ENCODE measurements around the gene CYFIP2. TPM values are rescaled to one million over a fixed set of nuclear protein-coding genes. Genes with fewer than 3 reads are reported as not detected.

The CYFIP2 gene
- total and polyA plus RNA-seq, 2 of the 13 experiments (the other 11 are each of a cell fraction or from before 2014, with no cell fraction given), result 22.6 to 30.3 TPM

DNA sequence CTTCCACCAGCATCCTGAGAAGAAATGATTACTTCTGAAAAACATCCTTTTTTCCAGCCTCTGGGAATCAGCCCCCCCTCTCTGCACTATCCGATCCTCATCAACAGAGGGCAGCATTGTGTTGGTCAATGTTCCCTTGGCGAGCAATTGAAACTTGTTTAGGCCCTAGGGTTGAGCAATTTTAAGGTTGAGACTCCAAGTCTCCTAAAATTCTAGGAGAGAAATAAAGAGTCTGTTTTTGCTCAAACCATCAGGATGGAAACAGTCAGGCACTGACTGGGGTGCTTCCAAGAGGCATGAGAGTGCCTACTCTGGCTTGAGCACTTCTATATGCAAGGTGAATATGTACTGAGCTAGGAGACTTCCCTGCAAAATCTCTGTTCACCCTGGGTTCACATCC is 12.4 kb upstream of the CYFIP2 start (continued):
- TF ChIP-seq, protein P1, sequence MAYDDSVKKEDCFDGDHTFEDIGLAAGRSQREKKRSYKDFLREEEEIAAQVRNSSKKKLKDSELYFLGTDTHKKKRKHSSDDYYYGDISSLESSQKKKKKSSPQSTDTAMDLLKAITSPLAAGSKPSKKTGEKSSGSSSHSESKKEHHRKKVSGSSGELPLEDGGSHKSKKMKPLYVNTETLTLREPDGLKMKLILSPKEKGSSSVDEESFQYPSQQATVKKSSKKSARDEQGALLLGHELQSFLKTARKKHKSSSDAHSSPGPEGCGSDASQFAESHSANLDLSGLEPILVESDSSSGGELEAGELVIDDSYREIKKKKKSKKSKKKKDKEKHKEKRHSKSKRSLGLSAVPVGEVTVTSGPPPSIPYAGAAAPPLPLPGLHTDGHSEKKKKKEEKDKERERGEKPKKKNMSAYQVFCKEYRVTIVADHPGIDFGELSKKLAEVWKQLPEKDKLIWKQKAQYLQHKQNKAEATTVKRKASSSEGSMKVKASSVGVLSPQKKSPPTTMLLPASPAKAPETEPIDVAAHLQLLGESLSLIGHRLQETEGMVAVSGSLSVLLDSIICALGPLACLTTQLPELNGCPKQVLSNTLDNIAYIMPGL (CRISPR knock-in tag; IDR thresholded peaks at IDR 0.05; ENCODE audit: borderline replicate concordance in 1 of 2, low read depth in 1 of 2), result 0 out of 4 replicates have a peak, but pooled peaks of 1 of the 2 experiments have one; percentile 24
- TF ChIP-seq ZNF614 (CRISPR knock-in tag; IDR thresholded peaks at IDR 0.05; ENCODE audit: borderline replicate concordance), result 0 out of 2 replicates have a peak, but pooled peaks have one; percentile 41
- 0 out of 2 replicates have a peak, but pooled peaks have one; percentile 28 for TF ChIP-seq YEATS2 (CRISPR knock-in tag; IDR thresholded peaks at IDR 0.05; ENCODE audit: borderline replicate concordance)
- TF ChIP-seq, protein P2, sequence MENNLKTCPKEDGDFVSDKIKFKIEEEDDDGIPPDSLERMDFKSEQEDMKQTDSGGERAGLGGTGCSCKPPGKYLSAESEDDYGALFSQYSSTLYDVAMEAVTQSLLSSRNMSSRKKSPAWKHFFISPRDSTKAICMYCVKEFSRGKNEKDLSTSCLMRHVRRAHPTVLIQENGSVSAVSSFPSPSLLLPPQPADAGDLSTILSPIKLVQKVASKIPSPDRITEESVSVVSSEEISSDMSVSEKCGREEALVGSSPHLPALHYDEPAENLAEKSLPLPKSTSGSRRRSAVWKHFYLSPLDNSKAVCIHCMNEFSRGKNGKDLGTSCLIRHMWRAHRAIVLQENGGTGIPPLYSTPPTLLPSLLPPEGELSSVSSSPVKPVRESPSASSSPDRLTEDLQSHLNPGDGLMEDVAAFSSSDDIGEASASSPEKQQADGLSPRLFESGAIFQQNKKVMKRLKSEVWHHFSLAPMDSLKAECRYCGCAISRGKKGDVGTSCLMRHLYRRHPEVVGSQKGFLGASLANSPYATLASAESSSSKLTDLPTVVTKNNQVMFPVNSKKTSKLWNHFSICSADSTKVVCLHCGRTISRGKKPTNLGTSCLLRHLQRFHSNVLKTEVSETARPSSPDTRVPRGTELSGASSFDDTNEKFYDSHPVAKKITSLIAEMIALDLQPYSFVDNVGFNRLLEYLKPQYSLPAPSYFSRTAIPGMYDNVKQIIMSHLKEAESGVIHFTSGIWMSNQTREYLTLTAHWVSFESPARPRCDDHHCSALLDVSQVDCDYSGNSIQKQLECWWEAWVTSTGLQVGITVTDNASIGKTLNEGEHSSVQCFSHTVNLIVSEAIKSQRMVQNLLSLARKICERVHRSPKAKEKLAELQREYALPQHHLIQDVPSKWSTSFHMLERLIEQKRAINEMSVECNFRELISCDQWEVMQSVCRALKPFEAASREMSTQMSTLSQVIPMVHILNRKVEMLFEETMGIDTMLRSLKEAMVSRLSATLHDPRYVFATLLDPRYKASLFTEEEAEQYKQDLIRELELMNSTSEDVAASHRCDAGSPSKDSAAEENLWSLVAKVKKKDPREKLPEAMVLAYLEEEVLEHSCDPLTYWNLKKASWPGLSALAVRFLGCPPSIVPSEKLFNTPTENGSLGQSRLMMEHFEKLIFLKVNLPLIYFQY (CRISPR knock-in tag; IDR thresholded peaks at IDR 0.05; ENCODE audit: borderline replicate concordance), result 0 out of 2 replicates have a peak, but pooled peaks have one; percentile 37
- TF ChIP-seq, protein P3, sequence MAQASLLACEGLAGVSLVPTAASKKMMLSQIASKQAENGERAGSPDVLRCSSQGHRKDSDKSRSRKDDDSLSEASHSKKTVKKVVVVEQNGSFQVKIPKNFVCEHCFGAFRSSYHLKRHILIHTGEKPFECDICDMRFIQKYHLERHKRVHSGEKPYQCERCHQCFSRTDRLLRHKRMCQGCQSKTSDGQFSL (CRISPR knock-in tag; IDR thresholded peaks at IDR 0.05), result peak; percentile 99
- TF ChIP-seq, protein P4, sequence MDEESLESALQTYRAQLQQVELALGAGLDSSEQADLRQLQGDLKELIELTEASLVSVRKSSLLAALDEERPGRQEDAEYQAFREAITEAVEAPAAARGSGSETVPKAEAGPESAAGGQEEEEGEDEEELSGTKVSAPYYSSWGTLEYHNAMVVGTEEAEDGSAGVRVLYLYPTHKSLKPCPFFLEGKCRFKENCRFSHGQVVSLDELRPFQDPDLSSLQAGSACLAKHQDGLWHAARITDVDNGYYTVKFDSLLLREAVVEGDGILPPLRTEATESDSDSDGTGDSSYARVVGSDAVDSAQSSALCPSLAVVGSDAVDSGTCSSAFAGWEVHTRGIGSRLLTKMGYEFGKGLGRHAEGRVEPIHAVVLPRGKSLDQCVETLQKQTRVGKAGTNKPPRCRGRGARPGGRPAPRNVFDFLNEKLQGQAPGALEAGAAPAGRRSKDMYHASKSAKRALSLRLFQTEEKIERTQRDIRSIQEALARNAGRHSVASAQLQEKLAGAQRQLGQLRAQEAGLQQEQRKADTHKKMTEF (CRISPR knock-in tag; IDR thresholded peaks at IDR 0.05), result peak; percentile 22; the same call in 1 of the 2 replicates
- peak; percentile 70; the same call in 1 of the 2 replicates for TF ChIP-seq CEBPB (IDR thresholded peaks at IDR 0.05; ENCODE audit: borderline replicate concordance, low read depth, low read length)
- peak; percentile 17 for TF ChIP-seq TEAD3 (CRISPR knock-in tag; optimal IDR thresholded peaks at IDR 0.05; ENCODE audit: borderline replicate concordance)
- 0 out of 2 replicates have a peak, but pooled peaks have one; percentile 15 for TF ChIP-seq RFX3 (CRISPR knock-in tag; IDR thresholded peaks at IDR 0.05)
- TF ChIP-seq LCORL (IDR thresholded peaks at IDR 0.05), result no peak
- TF ChIP-seq LCORL (CRISPR knock-in tag; IDR thresholded peaks at IDR 0.05), result no peak
- TF ChIP-seq, protein P5, sequence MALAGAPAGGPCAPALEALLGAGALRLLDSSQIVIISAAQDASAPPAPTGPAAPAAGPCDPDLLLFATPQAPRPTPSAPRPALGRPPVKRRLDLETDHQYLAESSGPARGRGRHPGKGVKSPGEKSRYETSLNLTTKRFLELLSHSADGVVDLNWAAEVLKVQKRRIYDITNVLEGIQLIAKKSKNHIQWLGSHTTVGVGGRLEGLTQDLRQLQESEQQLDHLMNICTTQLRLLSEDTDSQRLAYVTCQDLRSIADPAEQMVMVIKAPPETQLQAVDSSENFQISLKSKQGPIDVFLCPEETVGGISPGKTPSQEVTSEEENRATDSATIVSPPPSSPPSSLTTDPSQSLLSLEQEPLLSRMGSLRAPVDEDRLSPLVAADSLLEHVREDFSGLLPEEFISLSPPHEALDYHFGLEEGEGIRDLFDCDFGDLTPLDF (CRISPR knock-in tag; IDR thresholded peaks at IDR 0.05), result no peak
- TF ChIP-seq, protein P6, sequence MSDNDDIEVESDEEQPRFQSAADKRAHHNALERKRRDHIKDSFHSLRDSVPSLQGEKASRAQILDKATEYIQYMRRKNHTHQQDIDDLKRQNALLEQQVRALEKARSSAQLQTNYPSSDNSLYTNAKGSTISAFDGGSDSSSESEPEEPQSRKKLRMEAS (IDR thresholded peaks at IDR 0.05), result 0 out of 2 replicates have a peak, but pooled peaks have one; percentile 16
- TF ChIP-seq, protein P7, sequence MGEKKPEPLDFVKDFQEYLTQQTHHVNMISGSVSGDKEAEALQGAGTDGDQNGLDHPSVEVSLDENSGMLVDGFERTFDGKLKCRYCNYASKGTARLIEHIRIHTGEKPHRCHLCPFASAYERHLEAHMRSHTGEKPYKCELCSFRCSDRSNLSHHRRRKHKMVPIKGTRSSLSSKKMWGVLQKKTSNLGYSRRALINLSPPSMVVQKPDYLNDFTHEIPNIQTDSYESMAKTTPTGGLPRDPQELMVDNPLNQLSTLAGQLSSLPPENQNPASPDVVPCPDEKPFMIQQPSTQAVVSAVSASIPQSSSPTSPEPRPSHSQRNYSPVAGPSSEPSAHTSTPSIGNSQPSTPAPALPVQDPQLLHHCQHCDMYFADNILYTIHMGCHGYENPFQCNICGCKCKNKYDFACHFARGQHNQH (CRISPR knock-in tag; IDR thresholded peaks at IDR 0.05), result 0 out of 2 replicates have a peak, but pooled peaks have one; percentile 25
- TF ChIP-seq, protein P8, sequence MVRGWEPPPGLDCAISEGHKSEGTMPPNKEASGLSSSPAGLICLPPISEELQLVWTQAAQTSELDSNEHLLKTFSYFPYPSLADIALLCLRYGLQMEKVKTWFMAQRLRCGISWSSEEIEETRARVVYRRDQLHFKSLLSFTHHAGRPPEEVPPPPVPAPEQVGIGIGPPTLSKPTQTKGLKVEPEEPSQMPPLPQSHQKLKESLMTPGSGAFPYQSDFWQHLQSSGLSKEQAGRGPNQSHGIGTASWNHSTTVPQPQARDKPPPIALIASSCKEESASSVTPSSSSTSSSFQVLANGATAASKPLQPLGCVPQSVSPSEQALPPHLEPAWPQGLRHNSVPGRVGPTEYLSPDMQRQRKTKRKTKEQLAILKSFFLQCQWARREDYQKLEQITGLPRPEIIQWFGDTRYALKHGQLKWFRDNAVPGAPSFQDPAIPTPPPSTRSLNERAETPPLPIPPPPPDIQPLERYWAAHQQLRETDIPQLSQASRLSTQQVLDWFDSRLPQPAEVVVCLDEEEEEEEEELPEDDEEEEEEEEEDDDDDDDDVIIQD (CRISPR knock-in tag; IDR thresholded peaks at IDR 0.05; ENCODE audit: low read depth), result no peak
- 0 out of 2 replicates have a peak, but pooled peaks have one; percentile 35 for TF ChIP-seq THAP11 (CRISPR knock-in tag; IDR thresholded peaks at IDR 0.05)
- TF ChIP-seq SRF (IDR thresholded peaks at IDR 0.05; ENCODE audit: low read depth, low read length), result no peak
